HG03064 (cell line): ENCODE measurements around the gene ITK.

Experiments
- ATAC-seq: cut with Tn5 transposase; IDR thresholded peaks from one replicate; pipeline ENCODE4 v1.9.1; 2021; ENCODE audit warnings: low read depth; ENCODE audit not compliant: unreplicated experiment

ITK gene

GRCh38 chr5:157303667-157304327 lies 123.2 kb downstream of the ITK start:
- no peak for ATAC-seq
